ENCODE data around the gene PTH2.
"Not testable (repeated sequence)": the region's sequence is repeated elsewhere in the genome, so short reads cannot be mapped to it uniquely, and the experiment has no call there.

Gene PTH2

GRCh38 chr19:49455773-49456172, 32.5 kb upstream of the PTH2 start:
- H3K36me3 Mint-ChIP-seq (ENCODE audit: low read depth): peaks cover 19% of the 10 kb centered on the region
- no peaks in the 10 kb centered on the region for H3K27me3 Mint-ChIP-seq
- H3K4me3 Mint-ChIP-seq: no peak overlapping the region
- H3K27ac Mint-ChIP-seq: no peak overlapping the region
- H3K9me3 Mint-ChIP-seq: no peaks in the 10 kb centered on the region
- peaks cover 31% of the 10 kb centered on the region for H3K4me1 Mint-ChIP-seq (ENCODE audit: low read depth)

DNA sequence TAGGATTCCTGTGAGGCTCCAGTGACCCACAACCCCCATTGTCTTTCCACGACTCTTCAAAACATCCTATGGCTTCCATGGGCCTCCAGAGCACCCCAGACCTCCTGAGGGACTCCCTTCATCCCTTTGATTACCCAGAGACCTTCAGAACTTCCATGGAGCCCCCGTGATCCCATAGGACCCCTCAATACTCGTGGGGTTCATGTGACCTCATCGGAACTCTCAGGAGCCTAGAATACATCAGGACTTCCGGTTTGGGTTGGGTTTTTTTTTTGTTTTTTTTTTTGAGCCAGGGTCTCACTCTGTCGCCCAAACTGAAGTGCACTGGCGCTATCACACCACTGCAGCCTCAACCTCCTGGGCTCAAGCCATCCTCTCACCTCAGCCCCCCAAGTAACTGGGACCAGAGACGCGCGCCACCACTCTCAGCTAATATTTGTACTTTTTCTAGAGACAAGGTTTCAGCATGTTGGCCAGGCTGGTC, 30.6 kb upstream of the PTH2 start:
- no peaks in the 10 kb centered on the region for H3K9me3 Mint-ChIP-seq
- H3K4me3 Mint-ChIP-seq: peak overlapping the region; percentile 100
- no peaks in the 10 kb centered on the region for H3K27me3 Mint-ChIP-seq
- H3K4me1 Mint-ChIP-seq (ENCODE audit: low read depth): peaks cover 40% of the 10 kb centered on the region
- peak overlapping the region; percentile 100 for H3K27ac Mint-ChIP-seq
- peaks cover 36% of the 10 kb centered on the region for H3K36me3 Mint-ChIP-seq (ENCODE audit: low read depth)

DNA sequence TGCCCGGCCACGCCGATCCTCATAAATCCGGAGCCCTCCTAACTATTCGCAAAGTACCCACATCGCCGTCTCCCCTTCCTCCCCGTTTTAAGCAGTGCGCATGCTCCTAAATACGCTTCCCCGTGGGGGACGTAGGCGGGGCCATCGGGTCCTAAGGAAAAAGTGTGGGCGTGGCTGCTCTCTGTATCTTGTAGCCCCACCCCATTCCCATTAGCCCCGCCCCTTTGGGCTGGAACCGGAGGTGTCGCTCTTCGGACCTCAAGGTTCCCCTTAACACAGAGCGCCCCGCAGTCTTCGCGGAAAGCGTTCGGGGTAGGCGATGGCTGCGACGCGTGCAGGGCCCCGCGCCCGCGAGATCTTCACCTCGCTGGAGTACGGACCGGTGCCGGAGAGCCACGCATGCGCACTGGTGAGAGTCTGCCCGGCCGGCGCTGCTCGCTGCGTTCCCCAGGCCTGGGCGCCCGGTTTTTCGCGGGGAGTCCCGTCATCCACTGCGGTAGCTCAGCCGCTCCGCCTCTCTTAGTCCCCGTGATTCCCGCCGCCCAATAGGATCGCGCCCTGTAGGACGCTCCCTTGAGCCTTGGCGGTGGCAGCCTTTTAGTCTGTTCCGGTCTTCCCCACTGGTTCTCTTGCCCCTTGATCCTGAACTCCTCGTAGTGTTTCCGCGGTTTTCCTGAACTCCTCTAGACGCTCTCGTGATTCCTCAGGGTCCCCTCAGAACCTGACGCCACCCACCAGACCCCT, 29.9 kb upstream of the PTH2 start, which contains the start of gene ALDH16A1:
TSS of gene ALDH16A1 (plus strand) at position 213 of the 744 bp plus-strand sequence. CDS start at position 320, 107 bp downstream.
- Mint-ChIP-seq H3K27ac (peak within 1 kb of the TSS; percentile 100), H3K9me3 (no peaks in the 10 kb centered on the region), H3K27me3 (no peaks in the 10 kb centered on the region), H3K4me1 (ENCODE audit: low read depth) (peaks cover 45% of the 10 kb centered on the region), H3K36me3 (ENCODE audit: low read depth) (peaks cover 43% of the 10 kb centered on the region), H3K4me3 (peak within 1 kb of the TSS; percentile 100)

GRCh38 chr19:49451430-49452181, 28.4 kb upstream of the PTH2 start, which contains the start of gene PIH1D1:
Gene PIH1D1, minus strand, starts transcription at chr19:49451814. Its CDS starts 240 bp downstream, at chr19:49451574.
- peaks cover 44% of the 10 kb centered on the region for H3K4me1 Mint-ChIP-seq (ENCODE audit: low read depth)
- peak within 1 kb of the TSS; percentile 100 for H3K4me3 Mint-ChIP-seq
- peaks cover 43% of the 10 kb centered on the region for H3K36me3 Mint-ChIP-seq (ENCODE audit: low read depth)
- H3K27ac Mint-ChIP-seq: peak within 1 kb of the TSS; percentile 100
- no peaks in the 10 kb centered on the region for H3K27me3 Mint-ChIP-seq
- no peaks in the 10 kb centered on the region for H3K9me3 Mint-ChIP-seq

DNA sequence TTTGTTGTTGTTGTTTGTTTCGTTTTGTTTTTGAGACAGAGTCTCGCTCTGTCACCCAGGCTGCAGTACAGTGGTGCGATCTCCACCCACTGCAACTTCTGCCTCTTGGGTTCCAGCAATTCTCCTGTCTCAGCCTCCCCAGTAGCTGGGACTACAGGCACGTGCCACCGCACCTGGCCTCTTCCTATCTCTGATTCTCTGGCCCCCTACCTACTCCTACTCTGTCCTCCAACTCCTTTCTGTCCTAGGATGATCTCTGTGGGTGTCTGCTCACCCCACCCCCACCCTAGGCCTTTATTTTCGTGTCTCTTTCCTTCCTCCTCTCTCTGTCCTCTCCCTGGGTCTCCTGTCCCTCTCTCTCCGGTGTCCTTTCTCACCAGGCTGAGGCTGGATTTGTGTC, 27.2 kb upstream of the PTH2 start:
- Mint-ChIP-seq H3K9me3 (no peaks in the 10 kb centered on the region), H3K4me3 (peak overlapping the region; percentile 100), H3K4me1 (ENCODE audit: low read depth) (peaks cover 45% of the 10 kb centered on the region), H3K27me3 (no peaks in the 10 kb centered on the region), H3K36me3 (ENCODE audit: low read depth) (peaks cover 38% of the 10 kb centered on the region), H3K27ac (peak overlapping the region; percentile 69)

DNA sequence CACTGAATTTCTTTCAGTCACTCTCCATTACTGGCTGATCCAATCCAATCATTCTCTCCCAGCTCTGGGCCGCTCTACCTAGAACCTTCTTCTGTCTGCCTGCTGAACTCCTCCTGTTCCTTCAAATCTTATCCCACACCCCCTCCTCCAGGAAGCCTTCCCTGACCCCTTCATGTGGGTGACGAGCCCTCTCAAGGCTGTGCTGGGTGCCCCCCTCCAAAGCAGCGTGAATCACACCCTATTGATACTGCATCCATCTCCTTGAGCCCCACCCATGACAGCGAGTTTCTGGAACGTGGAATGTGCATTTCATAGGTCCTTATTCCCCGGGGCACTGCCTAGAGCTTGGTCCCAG, 25.2 kb upstream of the PTH2 start:
- H3K27ac Mint-ChIP-seq: peak overlapping the region; percentile 28
- H3K9me3 Mint-ChIP-seq: no peaks in the 10 kb centered on the region
- H3K36me3 Mint-ChIP-seq (ENCODE audit: low read depth): peaks cover 38% of the 10 kb centered on the region
- H3K4me3 Mint-ChIP-seq: peak overlapping the region; percentile 52
- H3K4me1 Mint-ChIP-seq (ENCODE audit: low read depth): peaks cover 47% of the 10 kb centered on the region
- no peaks in the 10 kb centered on the region for H3K27me3 Mint-ChIP-seq

GRCh38 chr19:49447485-49448431, 24.5 kb upstream of the PTH2 start:
- Mint-ChIP-seq H3K27me3 (no peaks in the 10 kb centered on the region), H3K27ac (peak overlapping the region; percentile 28), H3K36me3 (ENCODE audit: low read depth) (peaks cover 38% of the 10 kb centered on the region), H3K4me3 (no peak overlapping the region), H3K4me1 (ENCODE audit: low read depth) (peaks cover 41% of the 10 kb centered on the region), H3K9me3 (no peaks in the 10 kb centered on the region)

- Mint-ChIP-seq H3K36me3 (ENCODE audit: low read depth) (peaks cover 33% of the 10 kb centered on the region), H3K4me3 (no peak overlapping the region), H3K27ac (no peak overlapping the region), H3K9me3 (no peaks in the 10 kb centered on the region), H3K4me1 (ENCODE audit: low read depth) (peaks cover 42% of the 10 kb centered on the region), H3K27me3 (peaks cover 15% of the 10 kb centered on the region)
Observed at GRCh38 chr19:49445997-49446396, 22.8 kb upstream of the PTH2 start.

DNA sequence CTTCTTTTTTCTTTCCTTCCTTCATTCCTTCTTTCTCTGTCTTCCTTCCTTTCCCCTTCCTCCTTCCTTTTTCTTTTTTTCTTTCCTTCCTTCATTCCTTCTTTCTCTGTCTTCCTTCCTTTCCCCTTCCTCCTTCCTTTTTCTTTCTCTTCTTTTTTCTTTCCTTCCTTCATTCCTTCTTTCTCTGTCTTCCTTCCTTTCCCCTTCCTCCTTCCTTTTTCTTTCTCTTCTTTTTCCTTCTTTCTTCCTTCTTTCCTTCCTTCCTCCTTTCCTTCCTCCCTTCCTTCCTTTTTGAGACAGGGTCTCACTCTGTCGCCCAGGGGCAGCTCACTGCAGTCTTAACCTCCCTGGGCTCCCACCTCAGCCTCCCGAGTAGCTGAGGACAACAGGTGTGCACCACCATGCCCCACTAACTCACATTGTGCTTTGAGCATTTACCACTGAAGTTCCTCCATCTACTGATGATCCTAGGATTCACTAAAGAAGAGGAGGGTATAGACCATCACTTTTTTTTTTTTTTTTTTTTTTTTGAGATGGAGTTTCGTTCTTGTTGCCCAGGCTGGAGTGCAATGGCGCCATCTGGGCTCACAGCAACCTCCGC, 21.0 kb upstream of the PTH2 start:
- not testable (repeated sequence) for H3K9me3 Mint-ChIP-seq
- H3K4me1 Mint-ChIP-seq (ENCODE audit: low read depth): peaks cover 38% of the 10 kb centered on the region
- H3K36me3 Mint-ChIP-seq (ENCODE audit: low read depth): peaks cover 24% of the 10 kb centered on the region
- peaks cover 33% of the 10 kb centered on the region for H3K27me3 Mint-ChIP-seq
- H3K4me3 Mint-ChIP-seq: peak overlapping the region; percentile 76
- H3K27ac Mint-ChIP-seq: peak overlapping the region; percentile 74

DNA sequence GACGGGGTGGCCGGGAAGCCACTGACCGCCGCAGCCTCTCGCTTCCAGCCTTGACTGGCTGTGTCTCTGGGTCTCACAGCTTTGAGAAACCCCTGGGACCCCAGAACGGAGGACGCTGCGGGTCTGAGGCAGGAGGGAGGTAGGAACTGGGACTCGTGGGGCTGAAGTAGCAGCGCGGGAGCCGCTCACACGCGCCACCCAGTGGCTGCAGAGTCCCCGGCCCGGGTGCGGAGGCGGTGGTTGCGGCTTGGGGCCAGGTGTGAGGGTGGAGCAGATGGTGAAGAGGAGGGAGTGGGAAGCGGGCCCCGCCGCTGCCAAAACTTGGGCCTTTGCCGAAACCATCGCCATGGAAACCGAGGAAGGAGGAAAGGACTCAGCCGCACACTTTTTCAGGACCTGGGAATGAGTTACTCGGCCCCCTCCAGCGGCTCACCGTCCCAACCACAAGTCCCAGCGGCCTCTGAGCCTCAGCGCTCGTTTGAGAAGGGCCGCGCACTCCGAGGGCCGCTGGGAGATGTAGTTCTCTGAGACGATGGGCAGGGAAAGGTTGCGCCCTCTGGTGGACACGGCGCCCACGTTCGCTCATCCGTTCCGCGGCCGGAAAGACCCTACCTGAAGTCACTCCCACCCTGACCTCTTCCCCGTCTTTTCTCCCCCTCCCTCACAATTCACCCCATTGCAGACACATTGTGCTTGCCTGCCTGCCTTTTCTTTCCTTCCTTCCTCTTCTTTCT, 20.3 kb upstream of the PTH2 start:
- Mint-ChIP-seq H3K27me3 (peaks cover 39% of the 10 kb centered on the region), H3K27ac (peak overlapping the region; percentile 88), H3K9me3 (no peaks in the 10 kb centered on the region), H3K4me3 (peak overlapping the region; percentile 76), H3K36me3 (ENCODE audit: low read depth) (peaks cover 18% of the 10 kb centered on the region), H3K4me1 (ENCODE audit: low read depth) (peaks cover 36% of the 10 kb centered on the region)

DNA sequence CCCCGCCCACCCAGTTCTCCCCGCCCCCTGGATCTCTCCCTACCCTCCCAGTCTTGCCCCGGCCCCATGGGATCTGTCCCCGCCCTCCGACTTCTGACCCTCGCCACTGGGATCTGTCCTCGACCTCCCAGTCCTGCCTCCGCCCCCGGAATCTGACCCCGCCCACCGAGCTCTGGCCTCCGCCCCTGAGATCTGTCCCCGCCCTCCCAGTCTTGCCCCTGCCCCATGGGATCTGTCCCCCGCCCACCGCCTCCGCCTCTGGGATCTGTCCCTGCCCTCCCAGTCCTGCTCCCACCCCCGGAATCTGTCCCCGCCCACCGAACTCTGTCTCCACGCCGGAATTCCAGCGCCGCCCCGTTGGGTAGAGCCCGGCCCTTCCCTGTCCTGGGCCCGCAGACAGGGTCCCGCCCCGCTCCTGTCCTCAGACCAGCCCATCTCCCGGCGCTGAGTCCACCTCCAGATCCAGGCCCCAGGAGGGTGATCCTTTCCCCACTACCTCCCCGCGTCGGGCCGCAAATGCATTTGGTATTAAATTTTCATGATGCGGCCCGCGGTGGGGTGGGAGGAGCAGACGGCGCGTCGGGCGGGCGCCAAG, 19.6 kb upstream of the PTH2 start:
- Mint-ChIP-seq H3K27ac (peak overlapping the region; percentile 88), H3K36me3 (ENCODE audit: low read depth) (peaks cover 12% of the 10 kb centered on the region), H3K27me3 (peaks cover 46% of the 10 kb centered on the region), H3K9me3 (no peaks in the 10 kb centered on the region), H3K4me3 (peak overlapping the region; percentile 76), H3K4me1 (ENCODE audit: low read depth) (peaks cover 31% of the 10 kb centered on the region)

- Mint-ChIP-seq H3K36me3 (ENCODE audit: low read depth) (peaks cover 12% of the 10 kb centered on the region), H3K4me3 (peak overlapping the region; percentile 76), H3K9me3 (no peaks in the 10 kb centered on the region), H3K27me3 (peaks cover 51% of the 10 kb centered on the region), H3K4me1 (ENCODE audit: low read depth) (peaks cover 31% of the 10 kb centered on the region), H3K27ac (no peak overlapping the region)
Observed at GRCh38 chr19:49442354-49442753, 19.1 kb upstream of the PTH2 start.

GRCh38 chr19:49441960-49442350, 18.7 kb upstream of the PTH2 start:
- H3K9me3 Mint-ChIP-seq: no peaks in the 10 kb centered on the region
- peak overlapping the region; percentile 76 for H3K4me3 Mint-ChIP-seq
- H3K27ac Mint-ChIP-seq: no peak overlapping the region
- peaks cover 32% of the 10 kb centered on the region for H3K4me1 Mint-ChIP-seq (ENCODE audit: low read depth)
- peaks cover 55% of the 10 kb centered on the region for H3K27me3 Mint-ChIP-seq
- H3K36me3 Mint-ChIP-seq (ENCODE audit: low read depth): peaks cover 11% of the 10 kb centered on the region
